ENCODE data around the gene DHFR2.
"Not testable (repeated sequence)": the region's sequence is repeated elsewhere in the genome, so short reads cannot be mapped to it uniquely, and the experiment has no call there.

Gene DHFR2

DNA sequence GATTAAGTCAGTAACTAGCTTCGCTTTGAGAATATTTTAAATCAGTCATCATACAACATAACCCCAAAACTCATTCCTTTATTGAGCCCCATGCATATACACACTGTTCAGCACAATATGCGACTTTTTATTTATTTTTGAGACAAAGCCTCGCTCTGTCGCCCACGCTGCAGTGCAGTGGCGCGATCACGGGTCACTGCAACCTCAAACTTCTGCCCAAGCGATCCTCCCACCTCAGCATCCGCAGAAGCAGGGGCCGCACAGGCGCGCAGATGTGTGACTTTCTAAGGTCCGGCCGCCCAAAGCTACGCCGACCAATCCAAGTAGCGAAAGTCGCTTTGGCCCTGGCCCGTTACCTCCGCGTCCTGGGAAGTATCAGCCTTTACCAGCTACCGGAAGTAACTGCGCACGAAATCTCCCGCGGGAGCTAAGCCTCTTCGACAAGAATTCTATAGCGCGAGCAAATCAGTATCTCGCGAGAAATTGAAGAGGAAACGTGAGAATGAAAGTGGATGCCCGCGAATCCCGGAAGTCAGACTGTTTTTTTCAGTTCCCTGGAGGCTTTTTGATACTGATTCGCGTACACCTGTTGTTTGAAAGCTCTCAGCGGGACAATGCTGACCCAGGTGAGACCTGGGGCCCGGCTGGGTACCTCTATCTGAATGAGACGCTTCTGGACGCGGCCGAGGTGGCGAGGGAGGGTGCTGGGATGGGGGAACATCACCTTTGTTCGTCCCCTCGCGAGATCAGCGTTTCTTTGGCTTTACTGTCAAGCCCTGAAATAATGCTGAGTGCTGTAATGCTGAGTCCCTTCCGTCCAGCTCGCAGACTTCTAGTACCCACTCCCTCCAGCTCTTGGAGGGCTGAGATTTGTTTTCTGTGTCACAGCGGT is at the start of gene DHFR2, which contains the start of gene NSUN3:
Gene DHFR2, minus strand, starts transcription at position 404 of the 892 bp plus-strand sequence. CDS start 1,405 bp downstream, outside the sequence.
Gene NSUN3, plus strand, starts transcription at position 549 of the 892 bp plus-strand sequence. Its CDS starts 66 bp downstream, at position 615.
- DNase-seq (ENCODE audit: low spot score) = peak; percentile 84

DNA sequence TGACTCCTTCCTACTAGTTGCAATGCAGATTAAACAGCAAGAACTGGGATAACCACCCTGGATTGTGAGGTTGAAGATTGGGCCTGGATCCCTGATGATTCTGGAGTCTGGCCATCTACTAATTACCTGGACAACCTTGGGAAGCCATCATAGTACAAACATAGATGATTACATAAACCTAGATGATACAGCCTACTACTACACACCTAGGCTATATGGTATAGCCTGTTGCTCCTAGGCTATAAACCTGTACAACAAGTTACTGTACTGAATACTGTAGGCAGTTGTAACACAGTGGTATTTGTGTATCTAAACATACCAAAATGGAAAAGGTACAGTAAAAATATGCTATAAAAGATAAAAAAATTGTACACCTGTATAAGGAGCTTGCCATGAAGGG is 48.1 kb upstream of the DHFR2 start:
- DNase-seq (ENCODE audit: low spot score) = no peak

DNA sequence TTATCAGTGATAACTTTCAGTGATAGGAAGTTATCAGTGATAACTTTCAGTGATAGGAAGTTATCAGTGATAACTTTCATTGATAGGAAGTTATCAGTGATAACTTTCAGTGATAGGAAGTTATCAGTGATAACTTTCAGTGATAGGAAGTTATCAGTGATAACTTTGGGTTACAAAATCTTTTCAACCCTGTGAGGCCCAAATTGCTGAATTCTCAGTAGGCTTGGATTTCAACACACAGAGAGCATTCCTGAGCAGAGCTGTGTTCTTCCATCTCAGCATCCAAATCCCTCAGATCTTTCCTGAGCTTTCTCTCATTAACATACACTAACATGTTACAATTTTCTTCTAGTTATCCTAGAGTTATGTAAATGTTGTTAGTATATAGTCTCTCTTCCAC is 47.5 kb upstream of the DHFR2 start:
- DNase-seq (ENCODE audit: low spot score) = not testable (repeated sequence)

DNA sequence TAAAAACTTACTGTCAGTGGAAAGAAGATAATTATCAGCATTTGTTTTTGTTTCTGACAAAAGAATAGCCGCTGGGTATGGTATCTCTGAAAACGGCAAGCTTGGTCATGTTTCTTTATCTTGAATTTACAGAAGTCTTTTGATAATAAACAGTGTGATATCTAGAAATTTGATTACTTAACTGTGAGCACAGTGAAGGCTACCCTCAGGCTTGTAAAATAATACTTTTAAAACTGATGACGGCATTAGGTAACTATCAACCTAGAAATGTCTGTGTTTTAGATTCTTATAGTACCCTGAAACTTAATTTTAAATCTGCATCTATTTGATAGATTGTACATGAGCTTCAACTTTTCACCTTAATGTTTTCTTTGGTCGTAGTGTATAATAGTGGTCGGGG is 43.6 kb upstream of the DHFR2 start:
- DNase-seq (ENCODE audit: low spot score) = no peak

GRCh38 chr3:94101860-94102259 is 39.1 kb upstream of the DHFR2 start:
- no peak for DNase-seq (ENCODE audit: low spot score)

DNA sequence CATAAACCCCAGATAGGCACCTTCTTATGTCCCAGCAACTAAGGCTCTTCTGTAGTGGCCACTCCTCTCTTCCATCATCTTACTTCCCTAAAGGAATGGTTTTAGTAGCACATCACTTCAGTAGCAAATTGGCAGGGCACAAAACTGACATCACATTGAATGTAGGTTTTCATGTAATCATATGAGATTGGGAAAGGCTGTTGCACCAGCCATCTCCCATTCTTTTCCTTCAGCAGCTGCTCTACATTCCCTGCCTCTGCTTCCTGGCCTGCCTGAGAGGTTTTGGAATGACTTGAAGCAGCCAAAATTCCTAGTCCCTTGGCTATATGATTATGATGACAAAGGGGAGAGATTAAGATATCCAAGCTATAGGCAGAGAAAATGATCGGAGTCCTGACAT is 36.6 kb upstream of the DHFR2 start:
- DNase-seq (ENCODE audit: low spot score) = no peak

- no peak for DNase-seq (ENCODE audit: low spot score)
Measured at GRCh38 chr3:94098452-94098851, 35.7 kb upstream of the DHFR2 start.

DNA sequence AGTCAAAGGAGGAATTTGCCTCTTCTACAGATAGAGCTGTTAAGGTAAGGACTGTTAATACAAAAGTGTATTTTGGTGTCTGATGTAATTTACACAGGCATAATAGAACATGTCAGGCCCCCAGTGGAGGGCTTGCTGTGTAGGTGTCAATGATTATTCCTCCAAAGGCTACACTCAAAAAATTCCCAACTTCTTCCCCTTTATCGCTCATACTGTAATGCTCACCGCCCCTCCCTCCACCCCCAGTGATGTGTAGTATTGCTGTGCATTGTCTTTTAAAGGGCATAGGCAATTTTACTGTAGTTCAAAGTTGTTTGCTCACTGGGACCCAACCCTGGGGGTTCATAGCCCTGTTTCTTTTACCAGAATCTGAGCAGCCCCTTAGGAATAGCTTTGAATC is 32.4 kb upstream of the DHFR2 start:
- DNase-seq (ENCODE audit: low spot score) = no peak

GRCh38 chr3:94093151-94093550 is 30.4 kb upstream of the DHFR2 start:
- no peak for DNase-seq (ENCODE audit: low spot score)

GRCh38 chr3:94092086-94092485 is 29.4 kb upstream of the DHFR2 start:
- no peak for DNase-seq (ENCODE audit: low spot score)

DNA sequence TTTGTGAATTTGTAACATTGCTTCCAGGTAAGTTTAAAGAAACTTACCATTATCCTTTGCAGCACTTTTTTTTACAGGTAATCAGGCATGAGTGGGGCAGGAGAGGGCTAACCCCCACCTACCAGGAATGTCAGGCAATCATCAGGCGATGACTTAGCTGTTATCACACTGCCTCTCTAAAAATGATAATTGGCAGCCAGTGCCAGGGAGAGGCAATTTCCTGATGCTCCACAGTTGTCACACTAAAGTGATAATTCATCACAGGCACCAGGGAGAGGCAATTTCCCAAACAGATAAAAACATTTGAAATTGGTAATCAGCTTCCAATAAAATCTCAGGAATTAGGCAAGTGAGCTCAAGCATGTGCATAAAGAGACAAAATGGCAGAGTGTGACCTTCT is 26.4 kb upstream of the DHFR2 start:
- no peak for DNase-seq (ENCODE audit: low spot score)

GRCh38 chr3:94083261-94083660 is 20.5 kb upstream of the DHFR2 start:
- no peak for DNase-seq (ENCODE audit: low spot score)

- no peak for DNase-seq (ENCODE audit: low spot score)
Measured at GRCh38 chr3:94082391-94082937, 19.7 kb upstream of the DHFR2 start.

DNA sequence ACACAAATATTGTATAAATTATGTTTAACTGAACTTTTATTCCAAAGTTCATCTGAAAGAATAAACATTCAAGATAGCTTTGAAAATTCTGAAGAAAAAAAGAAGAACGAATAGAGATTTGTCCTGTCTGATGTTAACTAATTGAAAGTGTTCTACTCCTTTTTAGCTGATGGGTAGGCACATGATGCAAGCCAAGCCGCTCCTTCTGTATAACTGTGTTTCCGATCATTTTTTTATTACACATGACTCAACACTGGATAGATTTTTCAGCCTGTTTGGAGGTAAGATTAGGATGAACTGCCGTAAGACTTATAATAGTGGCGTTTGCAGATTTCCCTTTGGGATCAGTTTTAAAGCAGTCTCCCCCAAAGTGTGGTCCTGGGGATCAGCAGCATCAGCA is 19.2 kb upstream of the DHFR2 start:
- no peak for DNase-seq (ENCODE audit: low spot score)

- not testable (repeated sequence) for DNase-seq (ENCODE audit: low spot score)
Measured at GRCh38 chr3:94080552-94080951, 17.8 kb upstream of the DHFR2 start.

GRCh38 chr3:94076055-94076454 is 13.3 kb upstream of the DHFR2 start:
- DNase-seq (ENCODE audit: low spot score) = no peak

DNA sequence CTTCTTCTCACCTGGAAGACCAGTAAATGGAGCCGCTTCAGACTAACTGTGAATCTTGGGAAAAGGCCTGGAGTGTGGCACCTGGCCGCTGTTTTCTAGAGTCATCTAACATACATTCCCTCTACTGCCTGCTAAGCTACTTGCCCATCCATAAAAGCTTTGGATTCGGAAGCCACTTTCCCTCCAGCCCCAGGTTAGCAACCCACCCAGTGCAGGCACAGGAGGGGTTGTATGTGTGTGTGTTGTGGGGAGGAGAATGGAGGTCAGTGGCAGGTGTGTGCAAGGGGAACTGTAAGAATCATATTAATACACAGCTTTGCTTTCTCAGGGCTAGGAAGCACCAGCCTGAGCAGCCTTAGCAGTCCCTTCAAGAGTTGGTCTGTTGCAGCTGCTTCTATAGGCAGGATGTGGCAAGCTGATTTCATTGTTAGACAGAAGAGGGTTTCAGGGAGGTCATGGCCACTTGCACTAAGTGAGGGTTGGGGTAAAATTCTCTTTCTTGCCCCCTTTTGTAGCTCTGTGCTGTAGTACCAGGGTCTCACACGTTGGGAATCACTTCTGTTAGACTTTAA is 9.1 kb upstream of the DHFR2 start:
- no peak for DNase-seq (ENCODE audit: low spot score)

- DNase-seq (ENCODE audit: low spot score) = no peak
Measured at GRCh38 chr3:94070341-94070911, 7.7 kb upstream of the DHFR2 start.

DNA sequence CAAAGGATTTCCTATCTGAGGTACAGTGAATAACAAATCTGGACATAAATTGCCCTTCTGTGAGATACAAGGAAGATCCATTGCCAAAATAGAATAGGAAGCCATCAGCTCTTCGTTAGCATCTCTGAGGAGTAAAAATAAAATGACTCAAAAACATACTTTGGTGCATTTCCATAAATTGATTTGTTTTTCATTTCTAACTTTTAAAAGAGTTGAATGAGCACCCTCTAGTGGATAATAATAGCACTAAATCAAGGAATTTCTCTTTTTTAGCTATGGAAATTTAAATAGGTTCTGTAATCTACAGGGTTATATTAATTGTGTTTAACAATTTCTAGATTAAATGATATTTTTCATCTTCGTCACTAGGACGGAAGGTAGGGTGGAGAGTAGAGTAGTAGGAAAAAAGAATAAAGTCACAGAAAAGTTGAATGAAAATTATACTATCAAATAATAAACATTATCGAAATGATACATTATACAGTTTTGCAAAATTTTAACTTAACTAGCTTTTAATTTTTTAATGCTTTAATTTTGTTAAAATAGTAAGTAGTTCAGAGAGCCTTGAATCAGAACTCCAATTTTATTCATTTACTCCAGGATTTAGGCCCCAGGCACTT is 6.6 kb upstream of the DHFR2 start:
- DNase-seq (ENCODE audit: low spot score) = no peak

GRCh38 chr3:94066506-94067500 is 4.1 kb upstream of the DHFR2 start:
- no peak for DNase-seq (ENCODE audit: low spot score)

DNA sequence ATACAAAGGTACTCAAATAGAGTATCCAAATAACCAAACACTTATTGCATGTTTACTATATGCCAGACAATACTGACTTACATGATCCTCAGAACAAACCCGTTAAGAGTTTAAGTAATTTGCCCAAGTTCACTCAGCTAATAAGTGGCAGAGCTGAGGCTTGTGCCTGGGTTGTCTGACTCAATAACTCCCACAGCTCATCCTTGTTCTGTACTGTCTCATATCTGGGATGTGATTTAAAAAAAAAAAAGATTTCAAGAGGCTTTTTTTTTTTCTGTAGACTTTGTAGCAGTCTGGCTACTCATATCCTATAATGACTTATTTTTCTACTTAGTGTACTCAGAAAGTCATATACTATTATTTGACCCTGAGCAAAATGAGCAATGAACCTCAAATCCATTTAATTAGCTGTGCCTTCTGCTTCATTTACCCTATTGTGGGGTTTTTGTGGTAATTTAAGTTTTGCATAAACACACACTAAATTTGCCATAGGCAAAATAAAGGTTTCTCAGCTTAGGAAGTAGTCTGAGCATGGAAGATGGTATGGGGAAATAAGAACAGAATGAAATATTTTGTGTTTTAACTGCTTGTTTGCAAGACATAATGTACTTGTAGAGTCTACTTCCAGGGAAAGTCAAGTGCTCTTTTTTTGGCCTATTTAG is 3.2 kb upstream of the DHFR2 start:
- DNase-seq (ENCODE audit: low spot score) = no peak

Measured in AG08396 (cell line).